ENCODE data around the gene TLE3. TPM values are rescaled to one million over a fixed set of nuclear protein-coding genes. Genes with fewer than 3 reads are reported as not detected.
A peak's percentile ranks its signal among the peaks of the same experiment; 100 is the strongest.

Gene TLE3
- total and polyA plus RNA-seq, 2 of the 13 experiments (the other 11 are each of a cell fraction or from before 2014, with no cell fraction given) = 11.9 to 13.8 TPM

DNA sequence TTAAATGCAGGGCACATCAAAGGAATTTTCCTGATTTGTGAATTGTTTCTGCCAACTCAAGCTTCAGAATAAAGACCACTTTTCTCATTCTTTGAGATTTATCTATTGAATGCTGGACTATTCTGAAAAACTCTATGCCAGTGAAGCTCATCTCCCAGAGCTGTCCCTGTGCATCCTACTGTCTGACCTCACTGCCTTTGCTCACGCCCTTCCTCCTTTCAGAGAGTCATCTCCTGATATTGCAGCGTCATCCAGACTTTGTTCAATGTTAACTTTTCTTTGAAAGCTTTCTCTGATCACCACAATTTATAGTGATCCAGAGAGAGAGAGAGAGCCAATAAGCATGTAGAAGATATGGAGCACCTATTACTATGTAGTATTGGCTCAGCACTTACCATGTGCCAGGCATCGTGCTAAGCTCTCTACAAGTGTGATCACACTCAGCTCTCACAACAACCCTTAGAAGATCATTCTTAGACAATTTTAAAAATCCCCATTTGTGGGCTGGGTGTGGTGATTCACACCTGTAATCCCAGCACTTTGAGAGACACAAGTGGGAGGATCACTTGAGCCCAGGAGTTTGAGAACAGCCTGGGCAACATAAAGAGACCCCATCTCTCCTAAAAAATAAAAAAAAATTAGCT is 30.2 kb upstream of the TLE3 start:
- Histone ChIP-seq H3K9ac (ENCODE audit: insufficient read depth, low read depth, low read length) (no peak overlapping the region), H3K4me1 (ENCODE audit: insufficient read depth, low read length) (peaks cover 50% of the 10 kb centered on the region), H3K4me3 (replicated peaks in 1 of 3; ENCODE audit: insufficient read depth in 1 of 3, low read depth in 2 of 3, low read length in 3 of 3) (no peak overlapping the region), H3K27me3 (ENCODE audit: control insufficient read depth in 1 of 2, insufficient read depth in 2 of 2, low read length in 2 of 2) (peaks cover 2 to 74% of the 10 kb centered on the region in 2 experiments; a peak in 4 of 5 replicates), H3K4me2 (ENCODE audit: low read depth, low read length) (peak overlapping the region; percentile 41), H2AFZ (ENCODE audit: low read length) (no peak overlapping the region), H3K36me3 (replicated peaks in 1 of 2; ENCODE audit: control insufficient read depth in 1 of 2, insufficient read depth in 2 of 2, low read length in 2 of 2) (no peaks in the 10 kb centered on the region), H3K79me2 (ENCODE audit: insufficient read depth, low read length) (no peaks in the 10 kb centered on the region), H4K20me1 (ENCODE audit: insufficient read depth, low read length) (peaks cover 11% of the 10 kb centered on the region), H3K9me3 (ENCODE audit: low read length) (no peaks in the 10 kb centered on the region), H3K27ac (ENCODE audit: extremely low read length, insufficient read depth, low read length) (peak overlapping the region; percentile 19)
- TF ChIP-seq, protein P1, sequence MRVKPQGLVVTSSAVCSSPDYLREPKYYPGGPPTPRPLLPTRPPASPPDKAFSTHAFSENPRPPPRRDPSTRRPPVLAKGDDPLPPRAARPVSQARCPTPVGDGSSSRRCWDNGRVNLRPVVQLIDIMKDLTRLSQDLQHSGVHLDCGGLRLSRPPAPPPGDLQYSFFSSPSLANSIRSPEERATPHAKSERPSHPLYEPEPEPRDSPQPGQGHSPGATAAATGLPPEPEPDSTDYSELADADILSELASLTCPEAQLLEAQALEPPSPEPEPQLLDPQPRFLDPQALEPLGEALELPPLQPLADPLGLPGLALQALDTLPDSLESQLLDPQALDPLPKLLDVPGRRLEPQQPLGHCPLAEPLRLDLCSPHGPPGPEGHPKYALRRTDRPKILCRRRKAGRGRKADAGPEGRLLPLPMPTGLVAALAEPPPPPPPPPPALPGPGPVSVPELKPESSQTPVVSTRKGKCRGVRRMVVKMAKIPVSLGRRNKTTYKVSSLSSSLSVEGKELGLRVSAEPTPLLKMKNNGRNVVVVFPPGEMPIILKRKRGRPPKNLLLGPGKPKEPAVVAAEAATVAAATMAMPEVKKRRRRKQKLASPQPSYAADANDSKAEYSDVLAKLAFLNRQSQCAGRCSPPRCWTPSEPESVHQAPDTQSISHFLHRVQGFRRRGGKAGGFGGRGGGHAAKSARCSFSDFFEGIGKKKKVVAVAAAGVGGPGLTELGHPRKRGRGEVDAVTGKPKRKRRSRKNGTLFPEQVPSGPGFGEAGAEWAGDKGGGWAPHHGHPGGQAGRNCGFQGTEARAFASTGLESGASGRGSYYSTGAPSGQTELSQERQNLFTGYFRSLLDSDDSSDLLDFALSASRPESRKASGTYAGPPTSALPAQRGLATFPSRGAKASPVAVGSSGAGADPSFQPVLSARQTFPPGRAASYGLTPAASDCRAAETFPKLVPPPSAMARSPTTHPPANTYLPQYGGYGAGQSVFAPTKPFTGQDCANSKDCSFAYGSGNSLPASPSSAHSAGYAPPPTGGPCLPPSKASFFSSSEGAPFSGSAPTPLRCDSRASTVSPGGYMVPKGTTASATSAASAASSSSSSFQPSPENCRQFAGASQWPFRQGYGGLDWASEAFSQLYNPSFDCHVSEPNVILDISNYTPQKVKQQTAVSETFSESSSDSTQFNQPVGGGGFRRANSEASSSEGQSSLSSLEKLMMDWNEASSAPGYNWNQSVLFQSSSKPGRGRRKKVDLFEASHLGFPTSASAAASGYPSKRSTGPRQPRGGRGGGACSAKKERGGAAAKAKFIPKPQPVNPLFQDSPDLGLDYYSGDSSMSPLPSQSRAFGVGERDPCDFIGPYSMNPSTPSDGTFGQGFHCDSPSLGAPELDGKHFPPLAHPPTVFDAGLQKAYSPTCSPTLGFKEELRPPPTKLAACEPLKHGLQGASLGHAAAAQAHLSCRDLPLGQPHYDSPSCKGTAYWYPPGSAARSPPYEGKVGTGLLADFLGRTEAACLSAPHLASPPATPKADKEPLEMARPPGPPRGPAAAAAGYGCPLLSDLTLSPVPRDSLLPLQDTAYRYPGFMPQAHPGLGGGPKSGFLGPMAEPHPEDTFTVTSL (CRISPR knock-in tag; IDR thresholded peaks at IDR 0.05; ENCODE audit: borderline replicate concordance) = 0 out of 2 replicates have a peak, but pooled peaks have one; percentile 6
- TF ChIP-seq NFE2L2 (IDR thresholded peaks at IDR 0.05; ENCODE audit: low read length) = peak; percentile 44; the same call in 1 of the 2 replicates
- TF ChIP-seq HOXA5 (CRISPR knock-in tag; IDR thresholded peaks at IDR 0.05) = no peak
- peak; percentile 10 for TF ChIP-seq ASH2L (IDR thresholded peaks at IDR 0.05; ENCODE audit: insufficient read length, low read depth, low read length)
- TF ChIP-seq, protein P2, sequence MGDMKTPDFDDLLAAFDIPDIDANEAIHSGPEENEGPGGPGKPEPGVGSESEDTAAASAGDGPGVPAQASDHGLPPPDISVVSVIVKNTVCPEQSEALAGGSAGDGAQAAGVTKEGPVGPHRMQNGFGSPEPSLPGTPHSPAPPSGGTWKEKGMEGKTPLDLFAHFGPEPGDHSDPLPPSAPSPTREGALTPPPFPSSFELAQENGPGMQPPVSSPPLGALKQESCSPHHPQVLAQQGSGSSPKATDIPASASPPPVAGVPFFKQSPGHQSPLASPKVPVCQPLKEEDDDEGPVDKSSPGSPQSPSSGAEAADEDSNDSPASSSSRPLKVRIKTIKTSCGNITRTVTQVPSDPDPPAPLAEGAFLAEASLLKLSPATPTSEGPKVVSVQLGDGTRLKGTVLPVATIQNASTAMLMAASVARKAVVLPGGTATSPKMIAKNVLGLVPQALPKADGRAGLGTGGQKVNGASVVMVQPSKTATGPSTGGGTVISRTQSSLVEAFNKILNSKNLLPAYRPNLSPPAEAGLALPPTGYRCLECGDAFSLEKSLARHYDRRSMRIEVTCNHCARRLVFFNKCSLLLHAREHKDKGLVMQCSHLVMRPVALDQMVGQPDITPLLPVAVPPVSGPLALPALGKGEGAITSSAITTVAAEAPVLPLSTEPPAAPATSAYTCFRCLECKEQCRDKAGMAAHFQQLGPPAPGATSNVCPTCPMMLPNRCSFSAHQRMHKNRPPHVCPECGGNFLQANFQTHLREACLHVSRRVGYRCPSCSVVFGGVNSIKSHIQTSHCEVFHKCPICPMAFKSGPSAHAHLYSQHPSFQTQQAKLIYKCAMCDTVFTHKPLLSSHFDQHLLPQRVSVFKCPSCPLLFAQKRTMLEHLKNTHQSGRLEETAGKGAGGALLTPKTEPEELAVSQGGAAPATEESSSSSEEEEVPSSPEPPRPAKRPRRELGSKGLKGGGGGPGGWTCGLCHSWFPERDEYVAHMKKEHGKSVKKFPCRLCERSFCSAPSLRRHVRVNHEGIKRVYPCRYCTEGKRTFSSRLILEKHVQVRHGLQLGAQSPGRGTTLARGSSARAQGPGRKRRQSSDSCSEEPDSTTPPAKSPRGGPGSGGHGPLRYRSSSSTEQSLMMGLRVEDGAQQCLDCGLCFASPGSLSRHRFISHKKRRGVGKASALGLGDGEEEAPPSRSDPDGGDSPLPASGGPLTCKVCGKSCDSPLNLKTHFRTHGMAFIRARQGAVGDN (CRISPR knock-in tag; IDR thresholded peaks at IDR 0.05) = no peak
- no TSS peak for BruUV-seq (replicated peaks)
- in situ Hi-C loops (cut with HindIII; ENCODE audit: extremely low pct_ligation_motif_present, low pct_unique_long_range_greater_than_20kb) (loop anchor here (25.0 kb wide), 1 partner anchor 541 kb away; no protein-coding TSS in a partner anchor), intact Hi-C loops (cut with micrococcal nuclease; ENCODE audit: unreplicated experiment) (loop anchor here (1.0 to 10.0 kb wide), 2 partner anchors 12 to 67 kb away; no protein-coding TSS in a partner anchor)
- WGBS (ENCODE audit: low lambda C conversion rate) = 22% methylated on average over 3 of the region's 3 CpGs
- DNase-seq (ENCODE audit: low spot score) (no peak), ATAC-seq (peak; percentile 38), FAIRE-seq (no peak)
- POLR2A ChIA-PET = interaction anchor here (1.3 to 2.0 kb wide), 4 partner anchors 12 to 30 kb away, joined by 4 to 10 read pairs (median 6); partner anchors contain the start of gene TLE3
- CTCF ChIA-PET (ENCODE audit: low intra/inter-chr PET ratio, low total read pairs) = no interaction called here
